Measurements from ENCODE around the gene RGS12. TPM values are rescaled to one million over a fixed set of nuclear protein-coding genes. Genes with fewer than 3 reads are reported as not detected.

RGS12 gene
- total RNA-seq, 1 donor from 2014 or later: 81.9 TPM

DNA sequence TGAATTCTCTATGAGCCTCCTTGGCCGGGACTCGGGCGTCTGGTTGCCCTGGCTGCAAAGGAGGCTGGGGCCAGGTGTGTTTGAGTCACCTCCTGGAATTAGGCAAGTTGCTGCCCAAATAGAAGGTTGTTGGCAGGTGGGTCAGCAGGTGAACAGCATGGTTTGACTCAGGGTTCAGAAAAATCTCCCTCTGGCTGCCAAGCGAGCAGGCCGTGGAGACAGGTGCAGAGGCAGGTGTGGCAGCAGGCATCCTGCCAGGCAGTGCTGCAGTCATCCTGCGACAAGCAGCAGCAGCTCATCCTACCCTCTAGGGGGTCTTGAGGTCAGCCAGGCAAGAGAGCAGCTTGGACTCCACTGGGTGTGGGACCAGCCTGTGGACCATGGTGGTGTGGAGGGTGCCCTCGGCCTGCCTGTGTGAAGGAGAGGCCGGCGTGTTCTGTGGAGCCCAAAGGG is 35.7 kb upstream of the RGS12 start:
- Mint-ChIP-seq H3K9me3 (no peaks in the 10 kb centered on the region), H3K4me3 (no peak overlapping the region), H3K27ac (no peak overlapping the region), H3K36me3 (no peaks in the 10 kb centered on the region), H3K4me1 (no peaks in the 10 kb centered on the region), H3K27me3 (ENCODE audit: low read depth) (no peaks in the 10 kb centered on the region)
- DNase-seq (ENCODE audit: low spot score in 2 of 2, unreplicated experiment in 2 of 2): no peak
- TF ChIP-seq, protein P1, sequence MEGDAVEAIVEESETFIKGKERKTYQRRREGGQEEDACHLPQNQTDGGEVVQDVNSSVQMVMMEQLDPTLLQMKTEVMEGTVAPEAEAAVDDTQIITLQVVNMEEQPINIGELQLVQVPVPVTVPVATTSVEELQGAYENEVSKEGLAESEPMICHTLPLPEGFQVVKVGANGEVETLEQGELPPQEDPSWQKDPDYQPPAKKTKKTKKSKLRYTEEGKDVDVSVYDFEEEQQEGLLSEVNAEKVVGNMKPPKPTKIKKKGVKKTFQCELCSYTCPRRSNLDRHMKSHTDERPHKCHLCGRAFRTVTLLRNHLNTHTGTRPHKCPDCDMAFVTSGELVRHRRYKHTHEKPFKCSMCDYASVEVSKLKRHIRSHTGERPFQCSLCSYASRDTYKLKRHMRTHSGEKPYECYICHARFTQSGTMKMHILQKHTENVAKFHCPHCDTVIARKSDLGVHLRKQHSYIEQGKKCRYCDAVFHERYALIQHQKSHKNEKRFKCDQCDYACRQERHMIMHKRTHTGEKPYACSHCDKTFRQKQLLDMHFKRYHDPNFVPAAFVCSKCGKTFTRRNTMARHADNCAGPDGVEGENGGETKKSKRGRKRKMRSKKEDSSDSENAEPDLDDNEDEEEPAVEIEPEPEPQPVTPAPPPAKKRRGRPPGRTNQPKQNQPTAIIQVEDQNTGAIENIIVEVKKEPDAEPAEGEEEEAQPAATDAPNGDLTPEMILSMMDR (IDR thresholded peaks at IDR 0.05; ENCODE audit: unreplicated experiment): no peak

DNA sequence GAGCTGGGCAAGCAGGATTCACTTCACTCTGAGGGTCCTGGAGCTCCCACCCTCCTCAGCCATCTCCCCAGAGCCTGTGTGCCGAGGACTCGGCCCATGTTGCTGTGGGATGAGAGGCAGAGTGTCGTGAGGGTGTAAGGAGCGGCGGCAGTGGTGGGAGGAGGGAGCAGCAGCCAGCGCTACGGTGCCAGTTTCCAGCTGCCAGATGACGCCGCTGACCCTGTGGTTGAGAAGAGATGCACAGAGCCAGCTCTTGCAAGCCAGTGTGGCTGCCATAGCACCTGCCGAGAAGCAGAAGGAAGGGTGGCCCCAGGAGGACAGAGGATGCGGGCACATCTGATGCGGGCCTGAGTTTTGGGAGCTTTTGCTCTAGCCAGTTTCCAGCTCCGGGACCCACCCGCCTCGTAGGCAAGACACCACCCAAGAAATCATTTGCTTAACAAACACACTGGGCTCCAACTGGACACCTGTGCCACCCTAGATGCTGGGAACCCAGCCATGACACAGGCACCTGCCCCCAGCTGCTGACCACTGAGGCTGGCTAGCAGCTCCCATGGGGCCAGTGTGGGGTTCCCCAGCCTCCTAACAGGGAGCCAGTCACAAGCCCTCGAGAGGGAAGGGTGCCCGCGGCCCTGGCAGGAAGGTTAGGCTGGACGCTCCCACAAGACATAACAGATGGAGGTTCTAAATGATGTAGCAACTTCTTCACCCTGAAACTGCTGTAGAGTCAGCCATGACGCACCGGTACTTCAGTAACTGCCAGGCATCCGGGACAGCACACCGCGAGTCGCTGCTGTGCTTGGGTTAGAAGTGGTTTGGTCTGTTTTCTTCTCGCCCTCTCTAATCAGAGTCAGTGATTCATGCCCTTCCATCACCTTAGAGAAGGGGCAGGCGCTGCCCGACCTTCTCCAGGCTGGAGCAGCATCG is 35.0 kb upstream of the RGS12 start:
- Mint-ChIP-seq H3K9me3 (no peaks in the 10 kb centered on the region), H3K27ac (no peak overlapping the region), H3K4me3 (no peak overlapping the region), H3K27me3 (ENCODE audit: low read depth) (no peaks in the 10 kb centered on the region), H3K4me1 (no peaks in the 10 kb centered on the region), H3K36me3 (no peaks in the 10 kb centered on the region)
- TF ChIP-seq, protein P1 (IDR thresholded peaks at IDR 0.05; ENCODE audit: unreplicated experiment): no peak
- peak in 1 of 2 experiments; percentile 13 for DNase-seq (ENCODE audit: low spot score in 2 of 2, unreplicated experiment in 2 of 2)

DNA sequence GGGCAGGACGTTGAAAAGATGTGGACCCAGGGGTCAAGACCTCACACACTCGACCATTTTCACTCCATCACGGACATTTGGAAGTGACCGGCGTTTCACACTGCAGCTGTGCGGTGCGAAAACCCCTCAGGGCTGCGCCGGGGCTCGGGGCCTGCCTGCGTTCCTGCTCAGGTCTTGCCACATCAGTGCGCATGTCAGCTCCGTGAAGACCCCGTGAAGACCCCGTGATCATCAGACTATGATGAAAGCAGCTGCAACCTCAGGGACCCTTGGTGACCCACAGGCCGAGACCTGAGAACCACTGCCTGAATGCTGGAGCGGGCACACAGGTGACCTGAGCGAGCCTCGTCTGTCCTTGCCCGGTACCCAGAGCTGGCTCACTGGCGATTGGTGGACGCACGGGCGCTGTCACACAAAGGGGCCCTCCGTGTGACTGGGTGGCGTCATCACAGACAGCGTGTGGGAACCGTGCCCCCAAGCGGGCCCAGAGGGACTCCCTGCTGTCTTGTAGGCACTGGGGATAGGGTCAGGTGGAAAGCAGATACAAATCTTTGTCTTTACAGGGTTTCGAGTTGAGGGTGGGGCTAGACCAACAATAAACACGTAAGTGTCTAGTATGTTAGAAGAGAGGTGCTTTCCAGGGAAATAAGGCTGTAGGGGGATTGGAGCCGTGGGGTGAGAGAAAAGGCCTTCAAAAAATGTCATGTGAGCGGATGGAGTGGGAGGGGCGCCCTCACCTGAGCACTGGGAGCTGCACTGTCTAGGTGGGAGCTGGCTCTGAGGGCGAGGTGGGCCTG is 31.2 kb upstream of the RGS12 start:
- Mint-ChIP-seq H3K4me3 (no peak overlapping the region), H3K27ac (no peak overlapping the region), H3K4me1 (no peaks in the 10 kb centered on the region), H3K36me3 (no peaks in the 10 kb centered on the region), H3K27me3 (ENCODE audit: low read depth) (no peaks in the 10 kb centered on the region), H3K9me3 (no peaks in the 10 kb centered on the region)
- TF ChIP-seq, protein P1 (IDR thresholded peaks at IDR 0.05; ENCODE audit: unreplicated experiment): no peak
- DNase-seq (ENCODE audit: low spot score in 2 of 2, unreplicated experiment in 2 of 2): peak; percentile 20 to 36

DNA sequence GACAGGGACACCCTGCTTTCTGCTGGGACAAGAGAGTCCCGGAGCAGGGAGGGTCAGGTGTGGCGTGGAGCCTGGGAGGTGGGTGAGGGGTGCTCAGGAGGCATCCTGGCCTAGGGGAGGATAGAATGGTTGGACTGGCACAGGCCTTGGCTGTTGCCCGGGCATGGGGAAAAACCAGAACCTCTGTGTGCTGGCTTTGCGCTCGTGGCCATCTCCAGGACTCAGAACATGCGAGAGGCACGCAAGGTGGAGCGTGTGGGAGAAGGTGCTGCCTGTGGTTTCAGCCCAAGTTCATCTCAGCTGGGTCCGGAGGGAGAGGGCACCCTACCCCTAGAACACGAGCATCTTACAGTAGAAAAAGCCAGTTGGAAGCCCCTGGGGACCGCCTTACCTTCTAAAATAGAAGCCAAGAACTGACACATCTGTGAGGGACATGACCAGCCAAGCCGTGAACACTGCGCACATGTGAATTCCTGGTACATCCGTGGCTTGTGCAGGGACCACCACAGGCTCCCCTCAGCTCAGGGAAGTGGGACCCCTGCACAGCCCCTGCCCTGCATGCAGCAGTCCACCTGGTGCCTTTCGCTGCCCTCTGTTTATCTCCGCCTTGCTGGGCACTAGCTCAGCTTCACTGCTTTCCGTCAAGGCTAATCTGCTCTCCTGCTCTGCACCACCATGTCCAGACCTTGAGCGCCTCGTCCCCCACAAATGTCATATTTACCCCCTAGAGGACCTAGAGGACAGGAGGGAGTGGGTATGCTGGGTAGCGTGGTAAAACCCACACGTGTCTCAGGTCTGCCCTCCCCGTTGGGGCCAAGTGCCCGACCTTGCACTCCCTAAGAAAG is 30.4 kb upstream of the RGS12 start:
- no peaks in the 10 kb centered on the region for H3K36me3 Mint-ChIP-seq
- H3K9me3 Mint-ChIP-seq: no peaks in the 10 kb centered on the region
- no peak overlapping the region for H3K27ac Mint-ChIP-seq
- H3K27me3 Mint-ChIP-seq (ENCODE audit: low read depth): no peaks in the 10 kb centered on the region
- no peak for DNase-seq (ENCODE audit: low spot score in 2 of 2, unreplicated experiment in 2 of 2)
- H3K4me3 Mint-ChIP-seq: no peak overlapping the region
- TF ChIP-seq, protein P1 (IDR thresholded peaks at IDR 0.05; ENCODE audit: unreplicated experiment): no peak
- no peaks in the 10 kb centered on the region for H3K4me1 Mint-ChIP-seq
